NCI-H2196 (cell line): ENCODE results near the gene TGOLN2.
"Not testable (repeated sequence)": the region's sequence is repeated elsewhere in the genome, so short reads cannot be mapped to it uniquely, and the experiment has no call there.

Source experiments
- DNase-seq: peaks from one replicate; lab custom pipeline; 2025; ENCODE audit not compliant: unreplicated experiment; lab: John Stamatoyannopoulos, UW

The TGOLN2 gene

GRCh38 chr2:85340034-85340892 lies 12.5 kb upstream of the TGOLN2 start:
- DNase-seq, result no peak

DNA sequence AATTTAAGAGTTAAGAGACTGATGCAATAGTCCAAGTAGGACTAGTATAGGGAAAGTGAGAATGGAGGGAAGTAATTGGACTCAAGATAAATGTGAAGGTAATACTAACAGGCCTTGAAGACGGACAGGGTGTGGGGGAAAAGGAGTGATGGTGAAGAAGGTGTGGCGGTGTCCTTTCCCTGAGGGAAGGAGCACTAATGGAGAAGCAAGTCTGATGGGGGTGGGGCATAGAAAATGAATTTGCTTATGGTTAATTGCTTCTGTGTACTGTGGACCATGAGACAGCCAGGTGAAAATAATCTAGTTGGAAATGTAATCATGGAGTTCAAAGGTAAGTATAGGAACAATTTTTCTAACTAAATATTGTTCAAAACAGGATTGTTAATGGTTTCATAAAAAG lies 7.1 kb upstream of the TGOLN2 start:
- no peak for DNase-seq

GRCh38 chr2:85333877-85334276 lies 6.1 kb upstream of the TGOLN2 start:
- not testable (repeated sequence) for DNase-seq

- DNase-seq, result no peak
Observed at GRCh38 chr2:85330839-85331636, 3.2 kb upstream of the TGOLN2 start.

DNA sequence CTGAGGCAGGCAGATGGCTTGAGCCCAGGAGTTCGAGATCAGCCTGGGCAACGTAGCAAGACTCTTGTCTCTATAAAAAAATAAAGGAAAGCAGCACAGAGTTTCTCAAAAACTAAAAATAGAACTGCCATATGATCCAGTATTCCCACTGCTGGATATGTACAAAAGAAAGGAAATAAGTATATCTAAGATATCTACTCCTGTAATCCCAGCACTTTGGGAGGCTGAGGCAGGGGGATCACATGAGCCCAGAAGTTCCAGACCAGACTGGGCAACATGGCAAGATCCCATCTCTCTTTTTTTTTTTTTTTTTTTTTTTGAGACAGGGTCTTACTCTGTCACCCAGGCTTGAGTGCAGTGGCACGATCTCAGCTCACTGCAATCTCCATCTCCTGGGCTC lies 1.9 kb upstream of the TGOLN2 start:
- not testable (repeated sequence) for DNase-seq

DNA sequence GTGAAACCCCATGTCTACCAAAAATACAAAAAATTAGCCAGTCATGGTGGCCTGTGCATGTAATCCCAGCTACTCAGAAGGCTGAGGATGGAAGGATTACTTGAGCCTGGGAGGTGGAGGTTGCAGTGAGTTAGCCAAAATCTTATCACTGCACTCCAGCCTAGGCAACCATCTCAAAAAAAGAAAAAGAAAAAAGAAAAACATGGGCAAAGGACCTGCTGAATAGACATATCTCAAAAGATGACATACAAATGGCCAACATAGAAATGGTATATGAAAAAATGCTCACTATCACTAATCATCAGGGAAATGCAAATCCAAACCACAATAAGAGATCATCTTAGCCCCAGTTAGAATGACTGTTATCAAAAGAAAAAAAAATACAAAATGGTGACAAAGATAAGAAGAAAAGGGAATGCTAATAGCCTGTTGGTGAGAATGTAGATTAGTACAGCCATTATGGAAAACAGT lies 1.4 kb upstream of the TGOLN2 start:
- no peak for DNase-seq

DNA sequence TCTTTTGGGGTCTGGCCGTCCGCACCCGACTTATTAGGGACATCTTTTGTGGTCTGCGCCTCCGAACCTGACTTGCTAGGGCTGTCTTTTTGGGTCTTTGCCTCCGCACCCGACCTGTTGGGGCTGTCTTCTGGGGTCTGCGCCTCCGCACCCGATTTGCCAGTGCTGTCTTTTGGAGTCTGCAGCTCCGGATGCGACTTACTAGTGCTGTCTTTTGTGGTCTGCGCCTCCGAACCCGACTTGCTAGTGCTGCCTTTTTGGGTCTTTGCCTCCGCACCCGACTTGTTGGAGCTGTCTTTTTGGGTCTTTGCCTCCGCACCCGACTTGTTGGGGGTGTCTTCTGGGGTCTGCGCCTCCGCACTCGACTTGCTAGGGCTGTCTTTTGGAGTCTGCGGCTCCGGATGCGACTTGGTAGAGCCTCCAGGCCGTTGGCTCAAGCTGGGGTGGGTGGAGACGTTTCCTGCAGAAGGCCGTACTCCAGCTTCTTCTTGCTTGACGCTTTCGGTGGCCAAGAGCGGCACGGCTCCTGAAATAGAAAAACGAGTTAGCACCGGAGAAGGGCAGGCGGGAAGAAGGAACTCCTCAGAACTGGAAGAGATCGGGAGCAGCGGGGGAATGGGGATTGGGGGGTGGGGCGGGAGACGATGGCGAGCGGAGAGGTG lies 498 bp downstream of the TGOLN2 start:
- DNase-seq, result no peak

- DNase-seq, result no peak
Observed at GRCh38 chr2:85326406-85327159, 1.2 kb downstream of the TGOLN2 start.

- no peak for DNase-seq
Observed at GRCh38 chr2:85325466-85325811, 2.4 kb downstream of the TGOLN2 start.

DNA sequence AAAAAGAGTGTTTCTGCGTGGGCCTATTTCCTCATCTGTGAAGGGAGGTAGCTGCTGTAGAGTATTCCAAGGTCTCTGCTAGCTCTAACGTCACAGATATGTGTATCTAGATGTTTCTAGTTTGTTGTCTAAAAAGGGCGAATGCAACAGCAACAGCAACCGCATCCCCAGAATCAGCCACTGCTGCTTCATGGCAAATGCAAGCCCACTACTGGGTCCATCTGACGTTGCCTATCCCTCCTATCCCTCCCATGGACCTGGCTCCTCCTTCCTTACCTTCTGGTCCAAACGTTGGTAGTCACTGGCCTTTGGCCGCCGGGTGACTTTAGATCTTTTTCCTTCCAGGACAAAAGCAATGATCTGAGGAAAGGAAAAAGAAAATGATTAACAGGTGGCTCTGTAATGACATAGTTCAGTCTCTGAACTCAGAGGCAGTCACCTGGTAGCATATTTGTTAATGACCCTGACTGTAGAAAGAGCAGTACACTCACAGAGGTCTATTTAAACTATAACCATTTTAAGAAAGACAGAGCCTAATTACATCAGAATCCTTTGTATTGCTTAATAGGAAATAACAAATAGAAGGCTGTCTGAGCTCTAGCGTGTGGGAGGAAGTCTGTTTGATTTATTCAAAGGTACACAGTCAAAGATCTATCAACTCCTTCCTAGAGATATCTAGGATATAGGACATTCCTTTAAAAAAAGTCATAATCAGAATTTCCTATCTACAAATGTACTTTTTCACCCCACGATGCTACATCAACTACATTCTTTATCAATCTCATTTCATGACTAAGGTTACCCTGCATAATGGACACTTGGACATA lies 2.9 kb downstream of the TGOLN2 start:
- no peak for DNase-seq

DNA sequence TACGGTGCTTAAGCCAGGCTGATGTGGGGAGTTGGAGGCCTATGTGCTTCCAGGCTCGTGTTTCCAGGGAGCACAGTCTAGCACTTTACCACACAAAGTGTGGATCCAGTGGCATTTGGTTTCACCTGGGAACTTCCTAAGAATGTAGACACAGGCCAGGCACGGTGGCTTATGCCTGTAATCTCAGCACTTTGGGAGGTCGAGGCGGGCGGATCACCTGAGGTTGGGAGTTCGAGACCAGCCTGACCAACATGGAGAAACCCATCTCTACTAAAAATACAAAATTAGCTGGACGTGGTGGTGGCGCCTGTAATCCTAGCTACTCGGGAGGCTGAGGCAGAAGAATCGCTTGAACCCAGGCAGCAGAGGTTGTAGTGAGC lies 3.8 kb downstream of the TGOLN2 start:
- DNase-seq, result not testable (repeated sequence)

DNA sequence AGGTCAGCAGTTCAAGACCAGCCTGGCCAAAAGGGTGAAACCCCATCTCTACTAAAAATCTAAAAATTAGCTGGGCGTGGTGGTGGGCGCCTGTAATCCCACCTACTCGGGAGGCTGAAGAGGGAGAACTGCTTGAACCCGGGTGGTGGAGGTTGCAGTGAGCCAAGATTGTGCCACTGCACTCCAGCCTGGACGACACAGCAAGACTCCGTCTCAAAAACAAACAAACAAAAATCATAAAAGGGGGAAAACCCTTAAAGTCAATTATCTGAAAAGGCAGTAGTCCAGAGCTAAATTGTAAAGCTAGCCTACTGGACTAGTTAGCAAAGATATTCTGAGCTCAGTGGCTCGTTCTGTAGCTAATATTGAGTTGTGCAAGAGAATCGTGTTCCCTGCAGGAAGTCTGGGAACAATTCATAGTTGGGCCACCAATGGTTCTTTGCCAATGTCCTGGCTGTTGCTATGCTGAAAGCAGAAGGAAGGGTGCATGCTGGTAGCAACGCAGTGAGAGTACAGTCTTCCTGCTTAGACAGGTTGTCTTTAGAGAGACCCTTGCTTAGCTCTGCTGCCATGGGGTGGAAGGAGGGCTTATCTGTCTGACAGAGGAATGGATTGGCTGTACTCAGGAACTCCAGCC lies 4.3 kb downstream of the TGOLN2 start:
- no peak for DNase-seq

GRCh38 chr2:85319796-85320195 lies 8.0 kb downstream of the TGOLN2 start:
- DNase-seq, result no peak

GRCh38 chr2:85318222-85319074 lies 9.3 kb downstream of the TGOLN2 start:
- DNase-seq, result no peak

GRCh38 chr2:85315921-85316320 lies 11.9 kb downstream of the TGOLN2 start:
- not testable (repeated sequence) for DNase-seq

DNA sequence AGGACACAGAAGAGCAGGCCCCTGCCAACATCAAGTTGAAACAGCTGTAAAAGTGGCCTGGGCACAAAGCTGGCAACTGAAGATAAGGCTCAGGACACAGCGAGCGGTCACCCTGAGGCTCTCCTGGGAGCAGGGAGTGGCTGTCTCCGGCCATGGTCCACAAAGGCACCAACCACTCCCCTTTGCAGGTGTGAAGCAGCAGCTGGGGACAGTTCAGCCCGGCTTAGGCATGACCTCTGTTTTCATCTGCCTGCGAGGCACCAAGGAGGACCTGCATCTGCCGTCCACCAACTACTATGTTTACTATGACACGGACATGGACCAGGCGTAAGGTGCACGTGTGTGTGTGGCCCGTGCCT lies 12.9 kb downstream of the TGOLN2 start:
- DNase-seq, result no peak

GRCh38 chr2:85312404-85312803 lies 15.4 kb downstream of the TGOLN2 start:
- DNase-seq, result no peak

GRCh38 chr2:85310330-85310729 lies 17.5 kb downstream of the TGOLN2 start:
- no peak for DNase-seq
